ENCODE measurements around the gene DIPK1A.
"Not testable (repeated sequence)": the region's sequence is repeated elsewhere in the genome, so short reads cannot be mapped to it uniquely, and the experiment has no call there.

Gene DIPK1A

GRCh38 chr1:92913093-92913819 lies 48.0 kb downstream of the DIPK1A start:
- no peak for DNase-seq

GRCh38 chr1:92910081-92910480 lies 51.2 kb downstream of the DIPK1A start:
- no peak for DNase-seq

GRCh38 chr1:92909321-92909720 lies 51.9 kb downstream of the DIPK1A start:
- DNase-seq, result no peak

GRCh38 chr1:92907949-92908684 lies 53.1 kb downstream of the DIPK1A start:
- no peak for DNase-seq

GRCh38 chr1:92903765-92904164 lies 57.5 kb downstream of the DIPK1A start:
- no peak for DNase-seq

- DNase-seq, result no peak
Observed at GRCh38 chr1:92902406-92902744, 58.9 kb downstream of the DIPK1A start.

- DNase-seq, result no peak
Observed at GRCh38 chr1:92901699-92902405, 59.4 kb downstream of the DIPK1A start.

GRCh38 chr1:92901126-92901525 lies 60.1 kb downstream of the DIPK1A start:
- no peak for DNase-seq

- no peak for DNase-seq
Observed at GRCh38 chr1:92900539-92900938, 60.7 kb downstream of the DIPK1A start.

GRCh38 chr1:92899780-92900179 lies 61.5 kb downstream of the DIPK1A start:
- DNase-seq, result no peak

- not testable (repeated sequence) for DNase-seq
Observed at GRCh38 chr1:92898053-92898452, 63.2 kb downstream of the DIPK1A start.

- DNase-seq, result no peak
Observed at GRCh38 chr1:92887465-92887864, 73.8 kb downstream of the DIPK1A start.

- DNase-seq, result no peak
Observed at GRCh38 chr1:92886886-92887419, 74.3 kb downstream of the DIPK1A start.

GRCh38 chr1:92884195-92884594 lies 77.1 kb downstream of the DIPK1A start:
- no peak for DNase-seq

- no peak for DNase-seq
Observed at GRCh38 chr1:92883297-92883696, 78.0 kb downstream of the DIPK1A start.

GRCh38 chr1:92882819-92883218 lies 78.4 kb downstream of the DIPK1A start:
- no peak for DNase-seq

- no peak for DNase-seq
Observed at GRCh38 chr1:92881391-92881790, 79.9 kb downstream of the DIPK1A start.

- DNase-seq, result no peak
Observed at GRCh38 chr1:92879316-92879968, 81.8 kb downstream of the DIPK1A start.

- no peak for DNase-seq
Observed at GRCh38 chr1:92877792-92878191, 83.5 kb downstream of the DIPK1A start.

- DNase-seq, result no peak
Observed at GRCh38 chr1:92877081-92877711, 84.1 kb downstream of the DIPK1A start.

- no peak for DNase-seq
Observed at GRCh38 chr1:92876351-92876750, 84.9 kb downstream of the DIPK1A start.

GRCh38 chr1:92874987-92875386 lies 86.3 kb downstream of the DIPK1A start:
- DNase-seq, result no peak

GRCh38 chr1:92872719-92873118 lies 88.5 kb downstream of the DIPK1A start:
- DNase-seq, result no peak

All from SIG-M5 (cell line).